Measurements from ENCODE around the gene TOR1B.

GRCh38 chr9:129757045-129757444 is 45.9 kb upstream of the TOR1B start:
- no peak for TF ChIP-seq CTCF (IDR thresholded peaks at IDR 0.05)
- no peak for TF ChIP-seq EP300 (IDR thresholded peaks at IDR 0.05)

All from gastroesophageal sphincter (tissue), 3 donors.